GM19025 (cell line): Measurements from ENCODE around the gene FBXL7.

Source experiments
- ATAC-seq: cut with Tn5 transposase; IDR thresholded peaks from one replicate; pipeline ENCODE4 v1.9.1; 2021; ENCODE audit warnings: mild to moderate bottlenecking, low read depth, moderate library complexity; ENCODE audit not compliant: unreplicated experiment

The FBXL7 gene

DNA sequence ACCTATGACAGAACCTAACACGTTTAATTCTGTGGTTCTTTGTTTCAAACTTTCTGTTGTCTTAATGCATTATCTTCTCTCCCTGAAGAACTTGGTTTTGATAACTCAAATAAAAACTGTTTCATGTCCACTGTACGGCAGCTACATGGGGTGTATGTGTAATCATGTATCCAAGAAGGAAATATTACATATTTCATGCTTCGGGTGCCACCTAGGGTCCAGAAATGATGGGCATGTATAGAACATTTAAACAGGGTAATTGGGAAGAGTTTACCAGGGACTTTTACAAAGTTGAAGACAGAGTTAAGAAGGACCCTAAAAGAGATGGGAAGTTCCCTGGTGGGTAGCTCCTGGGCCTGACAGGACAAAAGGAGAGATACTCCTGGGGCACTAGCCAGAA, 291.3 kb downstream of the FBXL7 start:
- no peak for ATAC-seq

DNA sequence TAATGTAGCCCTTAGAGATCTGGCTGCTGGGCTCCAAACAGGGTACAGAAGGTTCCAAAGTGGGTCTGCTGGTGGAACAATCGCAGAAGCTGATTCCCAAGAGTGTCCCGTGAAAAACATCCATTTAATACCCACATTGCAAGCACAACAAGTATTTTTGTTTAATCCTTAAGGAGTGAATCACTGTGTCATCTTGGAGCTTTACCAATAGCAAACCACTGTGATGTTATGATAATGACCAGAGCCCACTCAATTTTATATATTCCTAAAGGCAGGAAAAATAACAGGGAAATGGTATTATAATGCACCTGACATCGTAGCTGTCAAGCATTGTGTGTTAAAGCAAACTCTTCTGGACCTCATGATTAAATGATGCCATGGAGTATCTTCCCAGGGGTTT, 291.9 kb downstream of the FBXL7 start:
- no peak for ATAC-seq

DNA sequence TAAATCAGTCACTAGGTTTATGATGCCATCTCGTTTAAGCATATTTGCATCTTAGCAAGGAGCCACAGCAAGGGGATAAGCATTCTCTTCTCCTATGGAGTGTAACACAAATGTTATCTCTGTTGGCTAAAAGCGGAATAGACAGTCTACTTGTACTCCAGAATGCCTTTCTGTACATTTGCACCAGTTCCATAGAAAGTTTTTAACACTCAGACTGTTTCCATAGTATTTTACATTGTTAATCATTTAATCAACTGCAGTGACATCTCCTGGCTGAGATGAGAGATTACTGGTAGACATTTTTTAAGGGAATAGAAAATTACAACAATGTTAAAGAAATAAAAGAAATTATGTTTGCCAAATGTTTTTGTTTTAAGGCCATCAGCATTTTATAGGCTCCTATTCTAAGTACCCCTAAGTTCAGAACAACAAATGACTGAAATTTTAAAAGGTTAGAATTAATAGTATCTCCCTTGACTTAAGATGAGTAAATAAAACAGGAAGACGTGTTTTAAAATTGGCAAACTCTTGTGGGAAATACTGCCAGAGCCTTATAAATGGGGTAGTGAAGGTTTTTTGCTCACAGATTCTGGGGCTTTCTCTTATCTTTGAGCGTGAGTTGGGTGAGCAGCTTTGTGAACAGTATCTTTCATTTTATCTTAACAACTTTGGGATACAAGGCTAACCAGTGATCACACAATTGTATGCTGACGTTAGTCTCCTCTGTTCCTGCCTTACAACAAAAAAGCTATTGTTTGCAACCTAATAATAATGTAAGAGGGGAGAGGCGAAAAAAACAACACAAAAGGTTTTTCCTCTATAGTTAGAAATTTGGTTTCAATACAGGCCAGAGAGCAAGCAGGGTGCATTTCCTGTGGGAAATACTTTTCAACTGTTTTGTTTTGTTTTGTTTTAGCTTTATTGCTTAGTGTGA, 294.3 kb downstream of the FBXL7 start:
- ATAC-seq = no peak

DNA sequence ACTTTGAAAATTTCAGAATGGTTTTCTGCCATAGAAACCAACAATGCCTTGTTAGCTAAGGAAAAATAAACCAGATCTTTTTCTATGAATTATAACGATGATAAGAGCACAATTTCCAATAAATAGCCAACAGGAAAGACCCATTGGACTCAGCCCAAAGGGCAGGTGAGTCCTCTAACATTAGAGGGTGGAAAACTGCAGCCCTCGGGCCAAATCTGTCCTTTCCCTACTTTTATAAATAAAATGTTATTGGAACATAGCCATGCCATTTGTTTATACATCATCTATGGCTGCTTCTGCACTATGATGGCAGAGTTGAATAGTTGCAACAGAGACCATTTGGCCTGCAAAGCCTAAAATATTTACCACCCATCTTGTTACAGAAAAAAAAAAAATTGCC, 296.1 kb downstream of the FBXL7 start:
- ATAC-seq = no peak

DNA sequence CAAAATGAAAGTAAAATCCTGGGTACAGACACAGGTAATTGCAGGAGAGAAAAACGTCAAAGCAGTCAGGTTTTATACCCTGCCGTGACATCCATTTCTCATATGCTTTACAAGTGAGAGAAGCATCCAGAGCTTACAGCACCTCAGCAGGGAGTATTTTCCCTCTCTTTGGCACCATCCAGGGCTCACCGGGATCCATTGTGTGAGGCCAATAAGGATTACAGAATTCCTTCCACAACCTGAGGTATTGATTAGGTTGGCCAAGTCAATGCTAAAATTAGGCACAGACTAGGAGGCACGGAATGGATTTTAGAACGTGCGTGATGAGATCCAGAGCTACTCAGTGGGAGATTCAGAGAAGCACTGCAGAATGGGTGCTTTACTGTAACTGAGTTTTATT, 296.6 kb downstream of the FBXL7 start:
- no peak for ATAC-seq

DNA sequence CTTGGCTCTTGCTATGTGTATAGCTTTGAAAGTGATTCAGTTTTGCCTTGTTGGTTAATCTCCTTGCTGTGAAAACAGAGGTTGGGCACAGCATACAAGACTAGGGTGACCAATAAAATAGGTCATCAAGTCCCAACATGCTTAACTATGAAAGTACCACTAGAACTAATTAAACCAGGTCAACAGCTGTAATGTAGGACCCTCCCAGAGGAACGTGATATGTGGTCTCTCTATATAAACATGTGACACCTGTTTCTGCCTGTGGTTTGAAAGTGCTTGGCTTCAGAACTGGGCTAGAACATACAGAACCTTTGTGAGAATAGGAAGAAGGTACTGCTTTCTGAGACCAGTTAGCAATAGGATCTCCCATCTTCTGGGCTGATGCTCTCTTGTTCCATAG, 297.1 kb downstream of the FBXL7 start:
- no peak for ATAC-seq

DNA sequence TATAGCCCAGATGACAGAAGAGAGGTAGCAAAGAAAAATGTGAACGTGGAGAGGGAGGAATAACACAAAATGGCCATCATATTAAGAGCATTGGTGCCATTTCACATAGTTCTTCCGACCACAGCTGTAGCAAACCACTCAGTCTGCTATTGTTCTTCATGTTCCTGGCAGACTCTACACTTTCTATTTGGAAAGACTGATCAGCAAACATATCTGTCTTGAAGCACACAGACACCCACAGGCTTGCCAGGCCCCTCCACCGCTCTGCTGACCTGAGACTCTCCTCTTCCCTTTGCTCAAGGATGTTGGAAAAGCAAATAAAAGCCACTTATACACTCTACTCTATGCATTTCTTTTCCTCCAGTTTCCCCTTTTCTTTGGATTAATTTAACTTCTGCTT, 298.0 kb downstream of the FBXL7 start:
- no peak for ATAC-seq

DNA sequence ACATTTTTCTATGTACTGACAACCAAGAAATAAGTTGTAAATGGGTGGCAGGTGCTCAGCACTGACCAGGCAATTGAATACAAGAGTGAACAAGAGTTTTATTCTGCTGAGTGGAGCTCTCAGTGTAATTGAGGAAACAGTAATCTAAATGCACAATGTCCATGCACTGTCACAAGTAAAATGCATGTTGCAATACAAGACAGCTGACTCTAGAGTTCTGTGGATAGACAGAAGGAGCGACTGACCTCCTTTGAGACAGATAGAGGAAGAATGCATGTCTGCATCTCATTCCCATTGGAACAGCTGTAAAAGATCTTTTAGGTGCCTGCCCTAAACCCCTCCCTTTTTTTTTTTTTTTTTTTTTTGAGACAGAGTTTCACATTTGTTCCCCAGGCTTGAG, 299.0 kb downstream of the FBXL7 start:
- ATAC-seq = no peak

DNA sequence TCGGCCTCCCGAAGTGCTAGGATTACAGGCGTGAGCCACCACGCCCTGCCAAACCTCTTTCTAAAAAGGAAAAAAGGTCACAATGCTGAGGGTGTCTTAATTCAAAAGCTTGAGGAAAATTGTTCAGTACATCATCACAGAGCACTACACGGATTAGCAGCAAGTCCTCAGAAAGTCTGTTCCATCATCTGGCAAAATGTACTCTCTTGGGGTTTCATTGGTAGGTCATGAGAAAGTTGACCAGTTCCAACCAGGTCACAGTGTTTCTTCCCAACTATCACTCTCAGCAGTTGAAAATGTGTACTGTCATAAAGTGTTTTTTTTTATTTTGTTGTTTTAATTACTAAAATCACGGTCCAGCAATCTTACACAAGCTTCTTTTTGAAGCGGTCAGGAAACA, 299.6 kb downstream of the FBXL7 start:
- ATAC-seq = no peak

DNA sequence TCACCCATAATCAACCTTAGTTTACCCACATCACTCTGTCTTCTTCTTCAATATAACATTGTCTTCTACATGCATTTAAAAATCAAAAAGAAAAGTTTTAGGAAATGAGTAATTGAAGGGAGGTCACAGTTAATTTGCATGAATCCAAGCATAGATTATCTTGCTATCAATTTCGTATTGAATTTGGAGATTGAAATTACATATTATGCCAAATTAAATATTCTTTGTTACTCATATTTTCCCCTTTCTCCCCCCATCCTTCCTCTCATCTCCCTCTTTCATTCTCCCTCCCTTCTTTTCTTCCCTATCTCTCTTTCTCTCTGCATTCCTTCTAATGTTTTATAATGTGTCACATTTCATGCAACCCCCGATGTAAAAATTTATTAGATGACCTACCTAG, 303.3 kb downstream of the FBXL7 start:
- ATAC-seq = no peak

DNA sequence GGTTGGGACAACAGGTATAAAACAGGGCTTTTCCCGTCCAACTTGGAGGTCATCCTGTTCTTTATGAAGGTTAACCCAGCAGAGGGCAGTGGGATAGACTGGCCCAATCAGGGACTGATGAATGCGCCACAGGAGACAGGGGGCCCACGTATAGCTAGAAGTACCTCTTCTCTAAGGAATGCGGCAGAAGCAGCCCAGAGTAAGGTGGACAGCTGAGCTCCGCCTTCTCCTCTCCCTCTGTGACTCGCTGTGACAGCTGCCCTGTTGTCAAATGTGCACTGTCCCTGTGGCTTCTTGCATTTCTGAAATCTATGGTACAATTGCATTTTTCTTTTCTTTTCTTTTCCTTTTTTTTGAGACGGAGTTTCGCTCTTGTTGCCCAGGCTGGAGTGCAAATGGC, 306.6 kb downstream of the FBXL7 start:
- no peak for ATAC-seq

DNA sequence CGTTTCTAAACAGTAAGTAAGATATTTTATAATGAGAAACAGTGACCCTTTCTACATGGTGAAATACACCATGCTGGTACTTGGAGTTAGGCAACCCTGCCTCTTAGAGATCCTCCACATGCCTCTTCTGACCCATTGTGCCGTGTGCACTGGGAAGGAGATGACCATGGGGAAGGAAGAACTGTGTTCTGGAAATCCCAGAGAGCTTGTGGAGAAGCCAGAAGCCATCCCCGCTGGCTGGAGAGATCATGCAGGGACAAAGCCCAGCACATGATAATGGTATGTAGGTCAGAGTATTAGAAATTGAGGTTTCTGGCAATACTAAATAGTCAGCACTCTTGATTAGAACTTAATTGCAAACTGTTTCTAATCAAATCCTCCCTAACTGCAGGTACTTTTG, 307.3 kb downstream of the FBXL7 start:
- ATAC-seq = no peak

DNA sequence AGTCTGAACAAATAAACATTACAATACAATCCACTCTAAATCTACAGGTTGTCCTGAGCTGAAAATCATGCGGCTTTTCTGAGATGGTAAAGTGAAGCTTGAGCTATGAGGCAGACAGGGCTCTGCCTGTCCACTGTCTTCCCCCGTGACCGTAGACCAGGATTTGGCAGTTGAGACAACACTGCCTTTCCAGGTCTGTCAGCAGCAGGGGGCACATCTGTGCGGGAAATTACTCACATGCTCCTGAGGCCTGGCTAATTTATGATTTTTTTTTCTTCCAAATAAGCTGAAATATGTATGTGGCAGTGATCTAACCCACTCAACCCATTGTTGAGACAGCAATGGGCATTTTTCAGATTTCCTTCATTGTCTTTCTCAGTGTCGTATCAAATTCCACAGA, 307.9 kb downstream of the FBXL7 start:
- ATAC-seq = no peak

DNA sequence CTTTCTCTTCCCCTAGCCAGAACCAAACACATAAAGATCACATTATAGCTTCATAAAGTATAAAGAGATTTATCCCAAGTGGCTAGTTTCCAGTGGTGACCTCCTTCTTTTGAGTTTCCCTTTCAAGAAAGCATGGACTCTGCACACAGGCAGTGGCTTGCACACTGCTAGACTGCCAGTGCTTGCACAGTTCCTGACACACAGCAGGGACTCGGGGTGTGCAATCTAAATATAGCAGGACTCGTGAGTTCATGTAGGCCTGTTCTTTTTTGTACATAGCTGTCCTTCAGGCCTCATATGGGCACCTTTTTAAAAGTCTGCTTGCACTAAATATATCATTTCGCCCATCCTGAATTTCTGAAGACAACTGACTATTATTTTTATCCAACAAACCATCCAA, 308.6 kb downstream of the FBXL7 start:
- ATAC-seq = no peak

DNA sequence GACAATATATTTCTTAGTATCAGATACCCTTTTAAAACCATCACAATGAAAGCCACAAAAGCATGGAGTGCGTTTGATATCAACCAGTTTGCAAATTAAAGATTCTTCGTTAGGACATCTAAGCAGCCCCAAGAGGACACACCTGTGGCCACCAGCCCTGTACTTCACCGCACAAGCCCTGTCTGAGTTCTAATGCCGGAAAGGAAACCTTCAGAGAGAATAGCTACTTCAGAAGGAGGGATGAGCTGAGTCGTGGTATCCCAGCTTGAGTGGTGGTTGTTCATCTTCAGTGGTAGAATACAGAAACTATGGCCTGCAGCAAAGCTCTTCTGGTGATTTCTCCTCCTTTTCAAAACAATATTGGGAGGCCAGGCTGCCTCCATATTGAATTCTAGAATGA, 319.6 kb downstream of the FBXL7 start:
- ATAC-seq = no peak

DNA sequence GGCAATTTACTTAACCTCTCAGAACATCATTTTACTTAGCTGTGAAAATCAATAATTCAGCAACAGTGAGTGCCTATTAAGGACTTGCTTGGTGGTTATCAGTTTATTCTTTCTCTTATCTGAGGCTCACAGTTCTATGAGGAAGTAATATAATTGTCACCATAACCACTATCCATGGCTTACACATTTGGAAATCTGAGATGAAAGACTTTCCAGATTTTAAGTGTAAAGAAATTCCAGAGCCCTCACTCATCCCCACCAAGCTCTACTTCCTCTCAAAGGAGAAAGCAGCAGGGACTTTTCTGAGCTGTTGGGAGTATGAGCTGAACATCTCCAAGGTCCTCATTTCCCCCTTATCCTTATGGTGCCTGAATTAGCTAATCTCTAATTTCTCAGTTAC, 321.5 kb downstream of the FBXL7 start:
- no peak for ATAC-seq

DNA sequence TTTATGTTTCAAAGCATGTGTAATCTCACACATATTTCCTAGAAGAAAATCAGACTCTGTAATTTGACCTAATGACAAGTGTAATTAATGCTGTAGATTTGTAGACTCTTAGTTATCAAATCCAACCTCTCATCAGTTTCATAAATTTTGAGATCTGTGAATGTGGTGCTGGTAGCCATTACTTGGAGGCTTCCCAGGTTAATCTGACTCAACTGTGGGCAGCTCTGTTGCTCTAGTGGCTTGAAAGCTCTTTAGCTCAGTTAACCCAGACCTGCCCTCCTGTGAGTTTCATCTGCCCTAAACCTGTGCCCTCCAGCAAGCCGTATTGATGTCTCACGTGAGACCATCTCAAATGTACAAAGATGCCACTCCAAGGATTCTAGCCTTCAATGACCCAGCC, 323.4 kb downstream of the FBXL7 start:
- no peak for ATAC-seq

DNA sequence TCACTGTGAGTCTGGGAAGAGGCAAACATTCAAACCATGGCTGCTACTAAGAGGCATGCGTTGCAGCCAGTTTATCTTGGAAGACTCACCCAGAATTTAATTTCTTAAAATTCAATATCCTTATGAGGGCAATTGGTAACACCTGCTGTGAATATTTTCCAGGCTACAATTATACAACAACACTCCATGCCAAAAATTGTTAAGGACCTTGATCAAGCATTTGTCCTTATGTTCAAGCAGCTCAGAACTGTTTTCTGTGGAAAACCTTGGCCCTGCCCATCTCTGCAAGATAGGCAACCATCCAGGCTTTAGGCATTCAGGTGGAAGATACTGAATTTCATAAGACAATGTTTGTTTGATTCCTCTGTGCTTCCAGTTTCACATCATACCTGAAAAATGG, 327.8 kb downstream of the FBXL7 start:
- ATAC-seq = no peak

DNA sequence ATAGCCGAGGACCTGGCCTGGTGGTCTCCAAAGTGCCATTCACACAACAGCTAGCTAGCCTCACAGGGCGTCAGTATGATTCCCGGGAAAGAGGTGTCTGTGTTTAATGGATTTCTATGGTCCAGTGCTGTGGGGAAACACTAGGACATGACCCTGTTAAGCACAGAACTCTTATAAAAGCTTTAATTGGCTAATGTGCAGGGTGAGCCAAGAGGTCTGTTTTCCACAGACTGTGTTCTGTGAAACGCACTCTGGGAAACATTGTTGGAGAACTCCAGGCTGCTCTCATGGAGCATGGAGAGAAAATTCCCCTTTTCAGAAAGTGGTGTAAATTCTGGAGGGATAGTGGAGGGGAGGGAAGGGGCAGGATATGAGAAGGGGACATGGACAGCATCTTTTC, 331.4 kb downstream of the FBXL7 start:
- no peak for ATAC-seq

DNA sequence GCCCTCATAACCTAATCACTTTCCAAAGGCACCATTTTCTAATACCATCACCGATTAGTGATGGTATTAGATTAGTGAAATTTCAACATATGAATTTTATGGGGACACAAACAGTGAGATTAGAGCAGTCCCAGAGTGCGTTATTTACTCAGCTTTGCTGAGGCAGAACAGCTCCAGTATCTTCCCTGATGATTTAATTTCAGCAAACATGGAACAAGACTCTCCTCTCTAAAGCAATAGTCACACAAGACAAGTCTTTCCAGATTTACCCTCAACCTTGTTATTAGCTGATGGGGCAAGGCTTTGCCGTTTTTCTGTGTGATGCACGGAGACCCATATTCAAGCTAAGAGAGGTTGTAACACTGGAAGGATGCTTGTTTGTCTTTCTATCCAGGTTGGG, 333.4 kb downstream of the FBXL7 start:
- no peak for ATAC-seq

DNA sequence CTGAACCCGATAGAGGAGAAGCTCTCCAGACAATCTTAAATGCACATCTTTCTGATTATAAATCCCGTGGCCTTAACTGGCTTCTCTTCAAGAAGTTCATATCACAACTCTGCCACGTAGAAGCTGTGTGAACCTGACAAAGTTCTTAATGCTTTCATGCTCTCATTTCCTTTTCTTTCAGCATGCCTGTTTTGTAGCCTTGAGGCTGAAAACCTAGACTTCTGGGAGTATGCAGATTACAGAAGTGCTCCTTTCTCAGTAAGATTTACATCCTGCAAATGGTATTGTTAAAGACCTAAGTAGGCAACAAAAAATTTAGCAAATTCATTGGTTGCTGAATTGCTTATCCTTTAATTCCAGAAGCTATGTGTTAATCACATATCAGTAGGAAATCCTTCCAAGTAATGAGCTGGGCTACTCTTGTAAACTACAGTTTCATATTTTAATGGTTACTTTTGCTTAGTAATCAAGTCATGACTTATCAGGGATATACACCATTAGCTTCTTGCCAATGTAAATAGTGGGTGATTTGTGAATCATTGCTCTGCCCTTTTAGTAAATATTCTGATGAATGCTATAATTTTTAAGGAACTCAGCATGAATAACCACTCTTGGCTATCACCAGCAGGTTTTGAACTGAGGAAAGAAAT, 334.7 kb downstream of the FBXL7 start:
- ATAC-seq = no peak

DNA sequence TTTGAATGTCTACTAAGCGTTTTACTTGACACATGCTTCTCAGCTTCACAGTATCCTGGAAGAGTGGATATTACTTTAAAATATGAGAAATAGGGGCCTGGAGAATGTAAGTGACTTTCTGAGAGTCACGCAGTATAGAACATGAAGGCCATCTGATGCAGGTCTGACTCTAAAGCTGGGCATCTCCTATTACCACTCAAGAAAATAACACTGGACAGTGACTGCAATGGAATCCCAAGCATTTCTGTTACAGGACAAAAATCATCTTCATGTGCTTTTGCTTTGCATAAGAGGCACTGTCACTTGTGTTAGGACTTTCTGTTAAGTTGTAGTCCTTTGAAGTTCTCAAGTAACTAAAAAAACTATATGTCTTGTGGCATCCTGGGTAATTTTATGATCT, 335.5 kb downstream of the FBXL7 start:
- no peak for ATAC-seq
